SK-N-SH treated with all-trans-retinoic acid at 6 μM for 48 hours (cell line): ENCODE results near the gene MTERF2.

ENCODE experiments used
- ATAC-seq: fragments of 200-7000 bp; cut with Tn5 transposase; 3 replicates; pipeline ENCODE4 v1.9.1; 2020; ENCODE audit warnings: mild to moderate bottlenecking, moderate library complexity
- ARNTL ChIP-seq: fragments of 450-650 bp; formaldehyde crosslinking; IDR thresholded peaks from 2 replicates; pipeline ENCODE4 v1.5.0; 2020; ENCODE audit warnings: low read depth, mild to moderate bottlenecking, moderate library complexity, borderline replicate concordance
- BACH2 ChIP-seq: fragments of 250-450 bp; sonication (Bioruptor Pico); IDR thresholded peaks from 2 replicates; pipeline ENCODE4 v1.9.0; 2021; ENCODE audit warnings: mild to moderate bottlenecking, borderline replicate concordance
- CSDC2 ChIP-seq: fragments of 250-450 bp; sonication (Bioruptor Pico); IDR thresholded peaks from 2 replicates; pipeline ENCODE4 v1.5.0; 2020; ENCODE audit warnings: mild to moderate bottlenecking, moderate library complexity
- CSRNP3 ChIP-seq: fragments of 250-450 bp; sonication (Bioruptor Pico); IDR thresholded peaks from 2 replicates; pipeline ENCODE4 v1.5.1; 2021; ENCODE audit warnings: mild to moderate bottlenecking, moderate library complexity
- ESRRG ChIP-seq: fragments of 250-450 bp; sonication (Bioruptor Pico); IDR thresholded peaks from 2 replicates; pipeline ENCODE4 v1.6.1; 2021; ENCODE audit warnings: mild to moderate bottlenecking
- ISL1 ChIP-seq: fragments of 250-450 bp; sonication (Bioruptor Pico); IDR thresholded peaks from 2 replicates; pipeline ENCODE4 v2.1.2; 2022; ENCODE audit warnings: mild to moderate bottlenecking, moderate library complexity
- OSR1 ChIP-seq: fragments of 250-450 bp; sonication (Bioruptor Pico); IDR thresholded peaks from 2 replicates; pipeline ENCODE4 v1.8.0; 2022; ENCODE audit warnings: moderate library complexity, mild to moderate bottlenecking, inconsistent platforms
- TCF4 ChIP-seq: fragments of 250-450 bp; sonication (Bioruptor Pico); IDR thresholded peaks from 2 replicates; pipeline ENCODE4 v1.8.0; 2021; ENCODE audit warnings: mild to moderate bottlenecking, moderate library complexity, borderline replicate concordance
- TOX ChIP-seq: fragments of 250-450 bp; sonication (Bioruptor Pico); IDR thresholded peaks from 2 replicates; pipeline ENCODE4 v1.8.0; 2021; ENCODE audit warnings: mild to moderate bottlenecking, moderate library complexity, borderline replicate concordance
- ZC3H10 ChIP-seq: fragments of 250-450 bp; sonication (Bioruptor Pico); IDR thresholded peaks from 2 replicates; pipeline ENCODE4 v1.5.1; 2021; ENCODE audit warnings: mild to moderate bottlenecking, moderate library complexity
- ZFP3 ChIP-seq: fragments of 250-450 bp; sonication (Bioruptor Pico); IDR thresholded peaks from 2 replicates; pipeline ENCODE4 v1.5.0; 2020; ENCODE audit warnings: mild to moderate bottlenecking, moderate library complexity
- ZFP30 ChIP-seq: fragments of 450-650 bp; formaldehyde crosslinking; IDR thresholded peaks from 2 replicates; pipeline ENCODE4 v1.5.0; 2022; ENCODE audit warnings: mild to moderate bottlenecking, moderate library complexity
- ZNF70 ChIP-seq: fragments of 450-650 bp; formaldehyde crosslinking; IDR thresholded peaks from 2 replicates; pipeline ENCODE4 v1.5.0; 2020; ENCODE audit warnings: mild to moderate bottlenecking, moderate library complexity
- ZNF8 ChIP-seq: fragments of 450-650 bp; formaldehyde crosslinking; IDR thresholded peaks from 2 replicates; pipeline ENCODE4 v1.5.0; 2020; ENCODE audit warnings: mild to moderate bottlenecking, moderate library complexity
- TF ChIP-seq, protein P1 (sequence below): fragments of 250-450 bp; sonication (Bioruptor Pico); IDR thresholded peaks from 2 replicates; pipeline ENCODE4 v1.5.0; 2020; ENCODE audit warnings: mild to moderate bottlenecking, moderate library complexity
- TF ChIP-seq, protein P2 (sequence below): fragments of 250-450 bp; sonication (Bioruptor Pico); IDR thresholded peaks from 2 replicates; pipeline ENCODE4 v1.8.0; 2020; ENCODE audit warnings: mild to moderate bottlenecking, moderate library complexity, borderline replicate concordance
- TF ChIP-seq, protein P3 (sequence below): fragments of 250-450 bp; sonication (Bioruptor Pico); IDR thresholded peaks from 2 replicates; pipeline ENCODE4 v1.8.0; 2021; ENCODE audit warnings: low read depth, mild to moderate bottlenecking, moderate library complexity, borderline replicate concordance

Gene MTERF2

GRCh38 chr12:106964526-106964925, 22.4 kb downstream of the MTERF2 start:
- ATAC-seq: no peak
- TF ChIP-seq ZNF8 (CRISPR knock-in tag) (no peak), CSDC2 (CRISPR knock-in tag) (no peak), ARNTL (CRISPR knock-in tag) (no peak)
- TF ChIP-seq, all 23 proteins: peak for 0

DNA sequence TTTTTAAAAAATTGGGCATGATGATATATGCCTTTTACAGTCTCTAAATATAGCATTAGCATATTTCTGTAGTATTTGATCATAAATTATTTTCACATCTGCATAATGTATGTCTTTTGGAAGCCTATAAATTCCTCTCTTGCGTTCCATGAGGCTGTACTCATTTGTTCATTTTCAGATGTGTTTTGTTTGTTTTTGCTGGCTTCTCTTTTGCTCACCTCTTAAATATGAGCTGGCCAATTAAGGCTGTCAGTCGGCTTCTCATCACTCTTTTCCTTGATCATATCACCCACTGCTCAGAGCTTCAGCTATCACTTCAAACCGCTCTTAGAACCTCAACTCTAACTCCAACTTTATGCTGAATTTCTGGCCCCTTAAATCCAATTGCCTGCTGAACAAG, 24.7 kb downstream of the MTERF2 start:
- ATAC-seq: no peak
- no peak for TF ChIP-seq BACH2

DNA sequence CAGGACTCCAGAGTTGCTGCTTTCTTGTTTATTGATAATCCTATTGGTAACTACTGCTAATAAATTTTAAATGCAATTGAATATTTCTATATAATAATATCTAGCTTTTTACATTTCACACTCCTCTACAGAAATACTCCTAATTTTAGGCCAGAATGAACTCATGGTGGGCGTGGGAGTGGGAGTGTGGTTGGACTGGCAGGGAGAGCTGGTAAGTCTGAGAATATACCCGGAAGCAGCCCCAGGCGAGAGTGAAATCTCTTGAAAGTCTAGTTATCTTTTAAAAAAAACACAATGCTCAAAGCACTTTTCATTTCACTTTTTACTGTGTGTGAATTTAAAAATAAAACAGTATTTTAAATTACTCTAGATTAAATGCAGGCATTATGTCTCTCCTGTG, 26.5 kb downstream of the MTERF2 start:
- ATAC-seq: no peak
- TF ChIP-seq ISL1: no peak
- TF ChIP-seq TCF4 (CRISPR knock-in tag): no peak
- TF ChIP-seq ZC3H10 (CRISPR knock-in tag): no peak
- TF ChIP-seq, protein P1, sequence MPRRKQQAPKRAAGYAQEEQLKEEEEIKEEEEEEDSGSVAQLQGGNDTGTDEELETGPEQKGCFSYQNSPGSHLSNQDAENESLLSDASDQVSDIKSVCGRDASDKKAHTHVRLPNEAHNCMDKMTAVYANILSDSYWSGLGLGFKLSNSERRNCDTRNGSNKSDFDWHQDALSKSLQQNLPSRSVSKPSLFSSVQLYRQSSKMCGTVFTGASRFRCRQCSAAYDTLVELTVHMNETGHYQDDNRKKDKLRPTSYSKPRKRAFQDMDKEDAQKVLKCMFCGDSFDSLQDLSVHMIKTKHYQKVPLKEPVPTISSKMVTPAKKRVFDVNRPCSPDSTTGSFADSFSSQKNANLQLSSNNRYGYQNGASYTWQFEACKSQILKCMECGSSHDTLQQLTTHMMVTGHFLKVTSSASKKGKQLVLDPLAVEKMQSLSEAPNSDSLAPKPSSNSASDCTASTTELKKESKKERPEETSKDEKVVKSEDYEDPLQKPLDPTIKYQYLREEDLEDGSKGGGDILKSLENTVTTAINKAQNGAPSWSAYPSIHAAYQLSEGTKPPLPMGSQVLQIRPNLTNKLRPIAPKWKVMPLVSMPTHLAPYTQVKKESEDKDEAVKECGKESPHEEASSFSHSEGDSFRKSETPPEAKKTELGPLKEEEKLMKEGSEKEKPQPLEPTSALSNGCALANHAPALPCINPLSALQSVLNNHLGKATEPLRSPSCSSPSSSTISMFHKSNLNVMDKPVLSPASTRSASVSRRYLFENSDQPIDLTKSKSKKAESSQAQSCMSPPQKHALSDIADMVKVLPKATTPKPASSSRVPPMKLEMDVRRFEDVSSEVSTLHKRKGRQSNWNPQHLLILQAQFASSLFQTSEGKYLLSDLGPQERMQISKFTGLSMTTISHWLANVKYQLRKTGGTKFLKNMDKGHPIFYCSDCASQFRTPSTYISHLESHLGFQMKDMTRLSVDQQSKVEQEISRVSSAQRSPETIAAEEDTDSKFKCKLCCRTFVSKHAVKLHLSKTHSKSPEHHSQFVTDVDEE (CRISPR knock-in tag): no peak
- TF ChIP-seq CSRNP3: no peak
- TF ChIP-seq ZFP30 (CRISPR knock-in tag): no peak
- TF ChIP-seq, all 23 proteins: peak for 0

DNA sequence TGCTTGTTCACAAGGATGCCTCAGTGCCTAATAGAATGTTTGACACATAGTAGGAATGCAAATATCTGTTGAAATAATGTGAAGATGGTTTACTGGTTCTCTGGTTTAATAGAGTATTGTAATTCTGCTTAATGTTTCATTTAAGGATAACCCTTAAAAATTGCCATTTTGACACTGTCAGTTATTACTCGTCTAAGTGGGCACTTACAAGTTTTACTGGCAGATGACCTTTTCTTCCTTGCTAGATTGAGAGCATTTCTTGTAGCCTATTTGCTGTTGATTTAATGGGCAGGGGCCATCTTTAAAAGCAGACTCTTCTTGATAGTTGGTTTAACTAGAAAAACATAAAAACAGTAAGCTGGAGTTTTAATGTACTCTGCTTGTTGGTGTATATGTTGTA, 29.4 kb downstream of the MTERF2 start:
- no peak for ATAC-seq
- no peak for TF ChIP-seq ARNTL (CRISPR knock-in tag)
- no peak for TF ChIP-seq TOX
- TF ChIP-seq ZC3H10 (CRISPR knock-in tag): no peak
- no peak for TF ChIP-seq OSR1 (CRISPR knock-in tag)
- TF ChIP-seq, protein P1 (CRISPR knock-in tag): no peak
- no peak for TF ChIP-seq ZNF8 (CRISPR knock-in tag)
- TF ChIP-seq, protein P2, sequence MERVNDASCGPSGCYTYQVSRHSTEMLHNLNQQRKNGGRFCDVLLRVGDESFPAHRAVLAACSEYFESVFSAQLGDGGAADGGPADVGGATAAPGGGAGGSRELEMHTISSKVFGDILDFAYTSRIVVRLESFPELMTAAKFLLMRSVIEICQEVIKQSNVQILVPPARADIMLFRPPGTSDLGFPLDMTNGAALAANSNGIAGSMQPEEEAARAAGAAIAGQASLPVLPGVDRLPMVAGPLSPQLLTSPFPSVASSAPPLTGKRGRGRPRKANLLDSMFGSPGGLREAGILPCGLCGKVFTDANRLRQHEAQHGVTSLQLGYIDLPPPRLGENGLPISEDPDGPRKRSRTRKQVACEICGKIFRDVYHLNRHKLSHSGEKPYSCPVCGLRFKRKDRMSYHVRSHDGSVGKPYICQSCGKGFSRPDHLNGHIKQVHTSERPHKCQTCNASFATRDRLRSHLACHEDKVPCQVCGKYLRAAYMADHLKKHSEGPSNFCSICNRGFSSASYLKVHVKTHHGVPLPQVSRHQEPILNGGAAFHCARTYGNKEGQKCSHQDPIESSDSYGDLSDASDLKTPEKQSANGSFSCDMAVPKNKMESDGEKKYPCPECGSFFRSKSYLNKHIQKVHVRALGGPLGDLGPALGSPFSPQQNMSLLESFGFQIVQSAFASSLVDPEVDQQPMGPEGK (CRISPR knock-in tag): no peak
- TF ChIP-seq ZNF70: no peak
- TF ChIP-seq ZFP3 (CRISPR knock-in tag): no peak
- TF ChIP-seq, protein P3, sequence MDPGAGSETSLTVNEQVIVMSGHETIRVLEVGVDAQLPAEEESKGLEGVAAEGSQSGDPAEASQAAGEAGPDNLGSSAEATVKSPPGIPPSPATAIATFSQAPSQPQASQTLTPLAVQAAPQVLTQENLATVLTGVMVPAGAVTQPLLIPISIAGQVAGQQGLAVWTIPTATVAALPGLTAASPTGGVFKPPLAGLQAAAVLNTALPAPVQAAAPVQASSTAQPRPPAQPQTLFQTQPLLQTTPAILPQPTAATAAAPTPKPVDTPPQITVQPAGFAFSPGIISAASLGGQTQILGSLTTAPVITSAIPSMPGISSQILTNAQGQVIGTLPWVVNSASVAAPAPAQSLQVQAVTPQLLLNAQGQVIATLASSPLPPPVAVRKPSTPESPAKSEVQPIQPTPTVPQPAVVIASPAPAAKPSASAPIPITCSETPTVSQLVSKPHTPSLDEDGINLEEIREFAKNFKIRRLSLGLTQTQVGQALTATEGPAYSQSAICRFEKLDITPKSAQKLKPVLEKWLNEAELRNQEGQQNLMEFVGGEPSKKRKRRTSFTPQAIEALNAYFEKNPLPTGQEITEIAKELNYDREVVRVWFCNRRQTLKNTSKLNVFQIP: no peak
- no peak for TF ChIP-seq ISL1
- TF ChIP-seq CSRNP3: no peak
- TF ChIP-seq ESRRG (CRISPR knock-in tag): no peak
- TF ChIP-seq, all 23 proteins: peak for 0
